ENCODE results near the gene CAMK2G. TPM values are rescaled to one million over a fixed set of nuclear protein-coding genes. Genes with fewer than 3 reads are reported as not detected.
"Not testable (repeated sequence)": the region's sequence is repeated elsewhere in the genome, so short reads cannot be mapped to it uniquely, and the experiment has no call there.

Gene CAMK2G
- total RNA-seq, 4 donors from 2014 or later: 82.3 to 207 (median 155) TPM

GRCh38 chr10:73798087-73798486 is 76.3 kb downstream of the CAMK2G start:
- ATAC-seq: no peak
- no peak for TF ChIP-seq CTCF (IDR thresholded peaks at IDR 0.05)
- no peak for TF ChIP-seq POLR2A (IDR thresholded peaks at IDR 0.05)
- TF ChIP-seq POLR2AphosphoS5 (IDR thresholded peaks at IDR 0.05): no peak
- TF ChIP-seq EP300 (IDR thresholded peaks at IDR 0.05): no peak
- no peaks in the 10 kb centered on the region for H3K9me3 ChIP-seq
- no peaks in the 10 kb centered on the region for H3K4me1 ChIP-seq
- 60% methylated on average over 1 of the region's 6 CpGs; no CpG with 5 or more reads in 1 of the 2 donors for WGBS, 2 donors (ENCODE audit: low coverage in 1 of 2)
- no peak overlapping the region for H3K4me3 ChIP-seq
- no peaks in the 10 kb centered on the region for H3K27me3 ChIP-seq
- peaks cover 0 to 100% of the 10 kb centered on the region in 2 donors for H3K36me3 ChIP-seq
- no peak overlapping the region for H3K27ac ChIP-seq

- TF ChIP-seq POLR2AphosphoS5 (IDR thresholded peaks at IDR 0.05) (no peak), POLR2A (IDR thresholded peaks at IDR 0.05) (no peak), CTCF (IDR thresholded peaks at IDR 0.05) (no peak), EP300 (IDR thresholded peaks at IDR 0.05) (no peak)
- H3K36me3 ChIP-seq: peaks cover 0 to 100% of the 10 kb centered on the region in 2 donors
- 79 to 90% methylated on average over 3 to 13 of the region's 19 CpGs for WGBS, 2 donors (ENCODE audit: low coverage in 1 of 2)
- no peak overlapping the region for H3K4me3 ChIP-seq
- no peaks in the 10 kb centered on the region for H3K9me3 ChIP-seq
- H3K27me3 ChIP-seq: no peaks in the 10 kb centered on the region
- ATAC-seq: no peak
- no peak overlapping the region for H3K27ac ChIP-seq
- H3K4me1 ChIP-seq: no peaks in the 10 kb centered on the region
Observed at GRCh38 chr10:73797324-73798025, 76.9 kb downstream of the CAMK2G start.

- H3K9me3 ChIP-seq: no peaks in the 10 kb centered on the region
- H3K27me3 ChIP-seq: no peaks in the 10 kb centered on the region
- TF ChIP-seq CTCF (IDR thresholded peaks at IDR 0.05) (no peak), EP300 (IDR thresholded peaks at IDR 0.05) (no peak), POLR2AphosphoS5 (IDR thresholded peaks at IDR 0.05) (no peak)
- WGBS, 2 donors (ENCODE audit: low coverage in 1 of 2): 54 to 73% methylated on average over 2 to 3 of the region's 5 CpGs
- H3K27ac ChIP-seq: no peak overlapping the region
- H3K4me1 ChIP-seq: no peaks in the 10 kb centered on the region
- H3K36me3 ChIP-seq: peaks cover 0 to 100% of the 10 kb centered on the region in 2 donors
- no peak for ATAC-seq
- no peak overlapping the region for H3K4me3 ChIP-seq
Observed at GRCh38 chr10:73796766-73797165, 77.6 kb downstream of the CAMK2G start.

- not testable (repeated sequence) for H3K4me1 ChIP-seq, H3K9me3 ChIP-seq, ATAC-seq, H3K27ac ChIP-seq, H3K27me3 ChIP-seq, H3K4me3 ChIP-seq
- H3K36me3 ChIP-seq: peaks cover 0 to 100% of the 10 kb centered on the region in 2 donors
- WGBS, 2 donors (ENCODE audit: low coverage in 1 of 2): 80 to 85% methylated on average over 4 to 5 of the region's 8 CpGs
Observed at GRCh38 chr10:73796035-73796434, 78.3 kb downstream of the CAMK2G start.

GRCh38 chr10:73795491-73795890 is 78.9 kb downstream of the CAMK2G start:
- peaks cover 0 to 100% of the 10 kb centered on the region in 2 donors for H3K36me3 ChIP-seq
- H3K4me1 ChIP-seq, H3K4me3 ChIP-seq, H3K27me3 ChIP-seq, H3K9me3 ChIP-seq, H3K27ac ChIP-seq, ATAC-seq: not testable (repeated sequence)
- 95 to 100% methylated on average over 1 to 6 of the region's 10 CpGs for WGBS, 2 donors (ENCODE audit: low coverage in 1 of 2)

- Histone ChIP-seq H3K27me3 (no peaks in the 10 kb centered on the region), H3K9me3 (no peaks in the 10 kb centered on the region), H3K4me1 (peaks cover 0 to 13% (median 0%) of the 10 kb centered on the region in 3 donors), H3K36me3 (peaks cover 0 to 100% of the 10 kb centered on the region in 2 donors), H3K27ac (no peak overlapping the region), H3K4me3 (no peak overlapping the region)
- no peak for TF ChIP-seq POLR2AphosphoS5 (IDR thresholded peaks at IDR 0.05)
- TF ChIP-seq POLR2A (IDR thresholded peaks at IDR 0.05): no peak
- TF ChIP-seq CTCF (IDR thresholded peaks at IDR 0.05): no peak
- no peak for TF ChIP-seq EP300 (IDR thresholded peaks at IDR 0.05)
- 100% methylated on average over 1 of the region's 5 CpGs; no CpG with 5 or more reads in 1 of the 2 donors for WGBS, 2 donors (ENCODE audit: low coverage in 1 of 2)
- ATAC-seq: no peak
Observed at GRCh38 chr10:73793456-73793855, 80.9 kb downstream of the CAMK2G start.
